ENCODE results near the gene DENND2A.

The DENND2A gene

GRCh38 chr7:140616328-140616727 is 24.3 kb downstream of the DENND2A start:
- DNase-seq = no peak

- no peak for DNase-seq
Measured at GRCh38 chr7:140611641-140612040, 29.0 kb downstream of the DENND2A start.

GRCh38 chr7:140610204-140611165 is 30.1 kb downstream of the DENND2A start:
- no peak for DNase-seq

- no peak for DNase-seq
Measured at GRCh38 chr7:140609646-140610045, 31.0 kb downstream of the DENND2A start.

GRCh38 chr7:140607441-140607989 is 33.1 kb downstream of the DENND2A start:
- DNase-seq = no peak

- DNase-seq = no peak
Measured at GRCh38 chr7:140605337-140605736, 35.3 kb downstream of the DENND2A start.

- DNase-seq = no peak
Measured at GRCh38 chr7:140604760-140605159, 35.9 kb downstream of the DENND2A start.

- DNase-seq = no peak
Measured at GRCh38 chr7:140604076-140604475, 36.5 kb downstream of the DENND2A start.

- DNase-seq = no peak
Measured at GRCh38 chr7:140601566-140602174, 38.9 kb downstream of the DENND2A start.

GRCh38 chr7:140600341-140600740 is 40.3 kb downstream of the DENND2A start:
- DNase-seq = no peak

- DNase-seq = no peak
Measured at GRCh38 chr7:140597428-140597949, 43.1 kb downstream of the DENND2A start.

- DNase-seq = no peak
Measured at GRCh38 chr7:140596519-140597427, 43.8 kb downstream of the DENND2A start.

- no peak for DNase-seq
Measured at GRCh38 chr7:140595468-140596092, 45.0 kb downstream of the DENND2A start.

GRCh38 chr7:140594131-140594691 is 46.4 kb downstream of the DENND2A start:
- DNase-seq = no peak

GRCh38 chr7:140593672-140593982 is 47.0 kb downstream of the DENND2A start:
- DNase-seq = no peak

GRCh38 chr7:140592964-140593671 is 47.5 kb downstream of the DENND2A start:
- DNase-seq = no peak

GRCh38 chr7:140591180-140591902 is 49.3 kb downstream of the DENND2A start:
- DNase-seq = no peak

GRCh38 chr7:140587243-140587642 is 53.4 kb downstream of the DENND2A start:
- no peak for DNase-seq

- DNase-seq = no peak
Measured at GRCh38 chr7:140586516-140586915, 54.1 kb downstream of the DENND2A start.

- DNase-seq = no peak
Measured at GRCh38 chr7:140585333-140585732, 55.3 kb downstream of the DENND2A start.

Data from NCI-H2081 treated with DMSO at 0.1 percent for 48 hours (cell line).